Fibroblast of lung (primary cell): ENCODE results near the gene KIF3A. TPM values are rescaled to one million over a fixed set of nuclear protein-coding genes. Genes with fewer than 3 reads are reported as not detected.

Experiments
- DNase-seq, 2 donors: peaks; one replicate each; pipeline versions ENCODE4 v3.0.0 to v3.0.0-alpha.2; 2010; ENCODE audit warnings: low read depth in 2 of 2
- H2AFZ ChIP-seq: 2 replicates; pipeline ENCODE4 v1.5.1; 2012; ENCODE audit warnings: low read length, control low read depth, inconsistent platforms
- H3K27ac ChIP-seq: 2 replicates; pipeline ENCODE4 v1.5.1; 2011; ENCODE audit warnings: low read length, control low read depth; ENCODE audit not compliant: insufficient read depth
- H3K27me3 ChIP-seq: 2 replicates; pipeline ENCODE4 v1.5.1; 2011; ENCODE audit warnings: mild to moderate bottlenecking, low read length; ENCODE audit not compliant: control insufficient read depth, insufficient read depth
- H3K36me3 ChIP-seq: 2 replicates; pipeline ENCODE4 v1.5.1; 2011; ENCODE audit warnings: low read length; ENCODE audit not compliant: control insufficient read depth, insufficient read depth
- H3K4me1 ChIP-seq: 2 replicates; pipeline ENCODE4 v1.5.1; 2011; ENCODE audit warnings: low read length; ENCODE audit not compliant: control insufficient read depth, insufficient read depth; ENCODE audit errors: extremely low read depth
- H3K4me2 ChIP-seq: 2 replicates; pipeline ENCODE4 v1.5.1; 2011; ENCODE audit warnings: low read length, control low read depth; ENCODE audit not compliant: insufficient read depth; ENCODE audit errors: extremely low read depth
- H3K4me3 ChIP-seq, 4 experiments: fragments of 200-600 bp in 1 of 4; sonication (generic) in 1 of 4; replicated peaks in 1 of 4; 2 replicates each; pipeline ENCODE4 v1.5.1; 2011 to 2016; ENCODE audit warnings: low read length in 4 of 4, low read depth in 3 of 4, mild to moderate bottlenecking in 3 of 4, control low read depth in 2 of 4, inconsistent platforms in 1 of 4, mixed read lengths in 1 of 4; ENCODE audit not compliant: insufficient read depth in 1 of 4; ENCODE audit errors: control extremely low read depth in 1 of 4
- H3K79me2 ChIP-seq: 2 replicates; pipeline ENCODE4 v1.5.1; 2012; ENCODE audit warnings: mild to moderate bottlenecking, low read length, inconsistent platforms; ENCODE audit not compliant: control insufficient read depth, insufficient read depth
- H3K9ac ChIP-seq: 2 replicates; pipeline ENCODE4 v1.5.1; 2011; ENCODE audit warnings: mild to moderate bottlenecking, low read length, control low read depth; ENCODE audit not compliant: insufficient read depth
- H3K9me3 ChIP-seq: 2 replicates; pipeline ENCODE4 v1.5.1; 2012; ENCODE audit warnings: low read depth, low read length; ENCODE audit not compliant: control insufficient read depth, insufficient read depth
- H4K20me1 ChIP-seq: 2 replicates; pipeline ENCODE4 v1.5.1; 2011; ENCODE audit warnings: low read length; ENCODE audit not compliant: control insufficient read depth, insufficient read depth; ENCODE audit errors: extremely low read depth
- CTCF ChIP-seq, 2 donors: IDR thresholded peaks in 1 of 2; conservative IDR thresholded peaks in 1 of 2; 1 replicate in 1 of 2; 2 replicates in 1 of 2; pipeline ENCODE4 v1.5.1; 2011 to 2012; ENCODE audit warnings: low read length in 2 of 2, control low read depth in 1 of 2, inconsistent platforms in 1 of 2, low read depth in 1 of 2, mild to moderate bottlenecking in 1 of 2
- EZH2 ChIP-seq: IDR thresholded peaks from 2 replicates; pipeline ENCODE4 v1.5.1; 2012; ENCODE audit warnings: low read length, control low read depth, mild to moderate bottlenecking; ENCODE audit errors: missing control alignments
- polyA plus RNA-seq, 2 donors: library from polyadenylated mRNA; depleted of rRNA in 1 of 2; stranded (reverse) in 1 of 2; unstranded in 1 of 2; fragments of >200 nt; gene quantifications; 2 replicates each; pipeline ENCODE4 v1.2.1, GENCODE V29; 2011 to 2012; ENCODE audit warnings: missing spikeins in 1 of 2
- total RNA-seq: library from RNA; depleted of rRNA; stranded (reverse); fragments of >200 nt; gene quantifications from 2 replicates; pipeline ENCODE4 v1.2.1, GENCODE V29; 2014

KIF3A gene
- total and polyA plus RNA-seq, 2 donors (not counting 1 experiment from before 2014, with no cell fraction given): 8.8 to 11.2 TPM

DNA sequence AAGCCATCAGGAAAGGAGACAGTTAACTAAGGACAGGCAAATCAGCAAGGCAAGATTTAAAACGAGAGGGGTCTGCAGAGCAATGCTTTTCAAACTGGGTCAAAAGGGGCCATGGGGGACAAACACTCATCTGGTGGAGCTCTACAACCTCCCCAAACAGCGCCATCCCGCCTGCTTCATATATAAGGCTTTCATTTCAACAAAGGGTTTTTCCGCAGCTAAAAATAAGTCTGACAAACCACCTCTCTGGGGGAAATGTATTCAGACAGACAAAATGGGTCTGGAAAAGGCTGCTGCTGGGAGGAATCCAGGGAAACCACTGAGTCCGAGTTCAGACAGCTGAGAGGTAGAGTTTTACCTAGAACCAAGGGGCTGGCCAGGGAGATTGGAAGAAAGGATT lies 48.0 kb upstream of the KIF3A start:
- no peak overlapping the region for H3K4me2 ChIP-seq
- TF ChIP-seq CTCF (conservative IDR thresholded peaks at IDR 0.05 in 1 of 2, IDR thresholded peaks at IDR 0.05 in 1 of 2; ENCODE audit: low read depth in 1 of 2, low read length in 2 of 2) (no peak), EZH2 (no peak)
- peaks cover 5% of the 10 kb centered on the region for H3K4me1 ChIP-seq
- H3K4me3 ChIP-seq: no peak overlapping the region
- H2AFZ ChIP-seq: no peak overlapping the region
- H4K20me1 ChIP-seq: no peaks in the 10 kb centered on the region
- H3K27me3 ChIP-seq: no peaks in the 10 kb centered on the region
- no peak overlapping the region for H3K9ac ChIP-seq
- H3K9me3 ChIP-seq: no peaks in the 10 kb centered on the region
- no peaks in the 10 kb centered on the region for H3K79me2 ChIP-seq
- H3K27ac ChIP-seq: no peak overlapping the region
- peak in 1 of 2 donors; percentile 50 for DNase-seq
- no peaks in the 10 kb centered on the region for H3K36me3 ChIP-seq

DNA sequence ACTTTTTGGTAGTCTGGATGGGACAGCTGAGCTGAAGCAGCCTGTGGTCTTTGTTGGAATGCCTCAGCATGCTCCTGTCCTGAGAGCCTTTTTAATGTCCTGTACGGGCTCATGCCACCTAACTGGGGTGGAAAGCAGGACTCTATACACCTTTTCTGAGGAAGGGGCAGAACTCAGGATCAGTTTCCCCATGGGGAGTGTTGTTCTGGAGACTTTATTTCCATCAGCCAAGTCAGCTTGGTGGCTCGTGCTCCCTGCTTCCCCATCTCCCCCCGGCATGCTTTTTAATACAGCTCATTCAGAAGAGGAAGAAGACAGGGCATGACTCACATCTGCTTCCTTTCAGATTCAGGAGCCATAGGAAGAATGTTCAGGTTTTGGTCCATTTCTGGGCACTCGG lies 44.8 kb upstream of the KIF3A start:
- Histone ChIP-seq H3K9ac (no peak overlapping the region), H3K27ac (no peak overlapping the region), H4K20me1 (no peaks in the 10 kb centered on the region), H3K4me2 (no peak overlapping the region), H3K36me3 (no peaks in the 10 kb centered on the region), H3K4me1 (peaks cover 12% of the 10 kb centered on the region), H3K9me3 (no peaks in the 10 kb centered on the region), H2AFZ (peak overlapping the region; percentile 77), H3K27me3 (no peaks in the 10 kb centered on the region), H3K79me2 (no peaks in the 10 kb centered on the region), H3K4me3 (no peak overlapping the region)
- TF ChIP-seq EZH2: no peak
- TF ChIP-seq CTCF (conservative IDR thresholded peaks at IDR 0.05 in 1 of 2, IDR thresholded peaks at IDR 0.05 in 1 of 2; ENCODE audit: low read depth in 1 of 2, low read length in 2 of 2): no peak
- peak; percentile 25 to 79 for DNase-seq

DNA sequence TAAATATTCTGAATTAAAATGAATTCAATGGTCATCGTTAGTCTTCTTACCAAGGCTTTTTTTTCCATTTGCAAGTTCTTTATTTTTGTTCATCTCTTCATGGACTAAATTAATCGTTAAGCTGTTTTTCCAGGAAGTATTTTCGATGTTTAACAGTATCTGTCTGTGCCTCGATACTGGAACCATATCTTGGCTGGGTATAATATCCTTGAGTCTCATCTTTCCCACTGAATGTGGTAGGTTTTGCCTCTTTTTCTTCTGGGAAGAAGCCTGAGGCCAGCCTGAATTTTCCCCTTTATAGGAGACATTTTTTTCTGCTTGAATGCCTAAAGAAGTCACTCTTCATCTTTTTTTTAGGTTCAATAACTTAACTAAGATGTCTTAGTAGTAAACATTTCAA lies 43.7 kb upstream of the KIF3A start:
- H3K4me3 ChIP-seq: no peak overlapping the region
- no peaks in the 10 kb centered on the region for H3K27me3 ChIP-seq
- DNase-seq: no peak
- no peak overlapping the region for H3K4me2 ChIP-seq
- no peak overlapping the region for H3K9ac ChIP-seq
- peaks cover 10% of the 10 kb centered on the region for H3K4me1 ChIP-seq
- TF ChIP-seq CTCF (conservative IDR thresholded peaks at IDR 0.05 in 1 of 2, IDR thresholded peaks at IDR 0.05 in 1 of 2; ENCODE audit: low read depth in 1 of 2, low read length in 2 of 2) (no peak), EZH2 (no peak)
- no peaks in the 10 kb centered on the region for H3K36me3 ChIP-seq
- H4K20me1 ChIP-seq: no peaks in the 10 kb centered on the region
- peaks cover 5% of the 10 kb centered on the region for H3K79me2 ChIP-seq
- no peak overlapping the region for H2AFZ ChIP-seq
- H3K9me3 ChIP-seq: no peaks in the 10 kb centered on the region
- no peak overlapping the region for H3K27ac ChIP-seq
